Stimulated activated CD8-positive, alpha-beta memory T cell treated with anti-CD3 and anti-CD28 coated beads, Interleukin-2, amount 100 ng/mL, for 1 hour (primary cell): ENCODE measurements around the gene RITA1.

Experiments used
- DNase-seq, 2 donors: peaks; one replicate each; pipeline ENCODE4 v3.0.0-alpha.2; 2020; ENCODE audit warnings: low read depth in 2 of 2

Gene RITA1

DNA sequence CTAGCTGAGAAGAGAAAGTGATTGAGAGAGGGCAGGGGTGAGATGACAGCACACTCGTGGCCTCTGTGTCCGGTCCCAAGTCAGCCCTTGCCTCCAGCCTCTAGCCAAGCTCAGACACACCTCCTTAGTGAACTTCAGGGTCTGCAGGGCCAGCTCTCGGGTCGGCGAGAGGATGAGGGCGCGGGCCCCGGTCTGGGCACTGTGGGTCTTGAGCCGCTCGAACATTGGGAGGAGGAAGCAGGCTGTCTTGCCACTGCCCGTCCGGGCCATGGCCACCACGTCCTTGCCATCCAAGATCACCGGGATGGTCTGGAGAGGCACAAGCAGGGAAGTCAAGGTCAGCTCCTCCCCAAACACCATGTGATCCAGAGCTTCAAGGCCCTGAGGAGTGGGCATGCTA lies 6.5 kb upstream of the RITA1 start:
- DNase-seq: no peak

DNA sequence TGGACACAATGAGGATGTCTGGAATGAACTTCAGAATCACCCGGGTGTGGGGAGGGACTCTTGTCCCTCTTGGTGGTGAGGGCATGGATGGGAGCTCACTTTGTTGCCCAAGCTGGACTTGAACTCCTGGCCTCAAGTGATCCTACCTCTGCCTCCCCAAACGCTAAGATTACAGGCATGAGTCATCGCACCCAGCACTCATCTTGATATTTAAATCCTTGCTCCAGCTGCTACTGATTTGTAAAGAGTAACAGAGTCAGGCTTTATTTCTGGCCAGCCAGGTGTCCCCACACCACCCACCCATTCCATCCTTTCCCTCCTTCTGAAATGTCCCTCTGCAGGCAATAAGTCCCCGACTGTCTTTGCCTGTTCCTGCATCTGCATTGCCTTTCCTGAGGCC lies 5.2 kb upstream of the RITA1 start:
- DNase-seq: no peak

DNA sequence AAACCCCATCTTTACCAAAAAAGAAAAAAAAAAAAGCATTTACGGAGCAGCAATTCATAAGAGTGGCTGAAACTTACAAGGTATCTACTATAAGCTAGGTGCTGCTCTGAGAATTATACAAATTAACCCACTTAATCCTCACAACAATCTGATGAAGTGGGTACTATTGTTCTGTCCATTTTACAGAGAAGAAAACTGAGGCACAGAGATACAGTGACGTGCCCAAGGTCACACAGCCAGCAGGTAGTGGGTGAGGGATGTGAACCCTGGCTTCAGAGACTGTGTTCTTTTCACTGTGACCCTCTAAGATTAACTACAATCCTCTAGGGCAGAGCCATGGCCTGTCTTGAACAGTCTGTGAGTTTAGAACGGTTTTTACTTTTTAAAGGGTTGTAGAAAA lies 3.5 kb upstream of the RITA1 start:
- DNase-seq: no peak

DNA sequence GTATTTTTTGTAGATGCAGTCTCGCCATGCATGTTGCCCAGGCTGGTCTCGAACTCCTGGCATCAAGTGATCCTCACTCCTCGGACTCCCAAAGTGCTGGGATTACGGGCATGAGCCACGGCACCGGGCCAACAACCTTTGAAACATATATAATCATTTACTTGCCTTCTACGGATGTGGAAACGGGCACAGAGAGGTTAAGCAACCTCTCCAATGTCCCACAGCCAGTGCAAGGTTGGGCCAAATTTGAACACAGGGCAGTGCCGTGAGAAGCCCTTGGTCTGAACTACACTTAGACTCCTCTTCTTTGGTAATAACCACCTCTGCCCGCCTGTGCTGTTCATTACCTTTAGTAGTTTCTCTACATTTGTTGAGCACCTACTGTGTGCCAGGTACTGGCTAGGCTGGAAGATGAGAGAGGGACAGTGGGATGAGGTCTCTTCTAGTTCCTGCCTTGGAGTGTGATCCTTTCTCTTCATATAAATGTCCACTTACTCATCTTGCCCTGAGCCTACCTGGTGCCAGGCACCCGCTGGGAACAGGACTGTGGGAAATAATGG lies 2.4 kb upstream of the RITA1 start:
- DNase-seq: no peak

GRCh38 chr12:113184098-113184899 lies 1.2 kb upstream of the RITA1 start:
- no peak for DNase-seq

- peak; percentile 61 to 71 for DNase-seq
These were observed 681 bp upstream of the RITA1 start for GRCh38 chr12:113184900-113185179.

- no peak for DNase-seq
These were observed 478 bp downstream of the RITA1 start for GRCh38 chr12:113186033-113186365.

DNA sequence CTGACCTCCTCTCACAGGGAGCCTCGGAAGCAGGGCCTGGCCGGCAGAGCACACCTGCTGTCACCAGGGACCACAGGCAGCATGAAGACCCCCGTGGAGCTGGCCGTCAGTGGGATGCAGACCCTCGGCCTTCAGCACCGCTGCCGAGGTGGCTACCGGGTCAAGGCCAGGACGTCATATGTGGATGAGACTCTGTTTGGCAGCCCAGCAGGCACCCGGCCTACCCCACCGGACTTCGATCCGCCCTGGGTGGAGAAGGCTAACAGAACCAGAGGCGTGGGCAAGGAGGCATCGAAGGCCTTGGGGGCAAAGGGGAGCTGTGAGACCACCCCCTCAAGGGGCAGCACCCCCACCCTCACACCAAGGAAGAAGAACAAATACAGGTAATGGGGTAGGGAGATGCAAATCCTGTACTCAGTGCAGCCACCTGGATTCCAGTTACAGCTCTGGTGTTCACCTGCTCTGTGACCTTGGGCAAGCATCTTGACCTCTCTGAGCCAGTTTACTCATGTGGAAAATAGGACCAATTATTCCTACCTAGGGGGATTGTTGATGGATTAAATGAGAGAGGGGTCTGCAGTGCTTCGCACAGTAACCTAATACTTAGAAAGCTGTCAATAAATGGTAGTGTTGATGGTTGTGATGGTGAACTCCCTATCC lies 1.3 kb downstream of the RITA1 start:
- no peak for DNase-seq

DNA sequence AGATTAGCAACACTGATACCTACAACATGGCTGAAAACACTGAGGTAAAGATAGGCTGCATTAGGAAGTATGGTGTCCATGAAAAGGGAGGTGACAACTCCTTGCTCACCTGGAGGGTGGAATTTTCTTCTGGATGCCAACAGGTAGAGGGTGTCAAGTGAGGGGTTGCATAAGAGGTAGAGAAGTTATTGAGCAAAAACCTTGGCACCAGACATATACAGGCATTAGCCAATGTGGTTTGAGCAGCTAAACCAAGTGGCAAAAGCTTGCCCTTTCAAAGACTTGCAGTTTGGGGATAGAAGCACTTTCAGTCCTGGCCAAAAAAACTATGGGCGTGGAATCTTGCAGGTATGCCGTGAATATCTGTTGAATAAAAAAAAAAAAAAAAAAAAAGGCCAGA lies 3.8 kb downstream of the RITA1 start:
- DNase-seq: no peak

- DNase-seq: no peak
These were observed 5.2 kb downstream of the RITA1 start for GRCh38 chr12:113190761-113191160.

DNA sequence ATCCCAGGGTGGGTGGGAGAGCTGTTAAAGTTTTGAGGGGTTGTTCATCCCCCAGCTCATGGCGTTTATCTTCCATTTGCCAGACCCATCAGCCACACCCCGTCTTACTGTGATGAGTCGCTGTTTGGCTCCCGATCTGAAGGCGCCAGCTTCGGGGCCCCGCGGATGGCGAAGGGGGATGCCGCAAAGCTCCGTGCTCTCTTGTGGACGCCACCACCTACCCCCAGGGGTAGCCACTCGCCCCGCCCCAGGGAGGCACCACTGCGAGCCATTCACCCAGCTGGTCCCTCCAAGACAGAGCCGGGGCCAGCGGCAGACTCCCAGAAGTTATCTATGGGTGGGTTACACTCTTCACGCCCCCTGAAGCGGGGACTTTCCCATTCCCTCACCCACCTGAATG lies 5.7 kb downstream of the RITA1 start:
- no peak for DNase-seq

- DNase-seq: no peak
These were observed 9.5 kb downstream of the RITA1 start for GRCh38 chr12:113194971-113195391.

DNA sequence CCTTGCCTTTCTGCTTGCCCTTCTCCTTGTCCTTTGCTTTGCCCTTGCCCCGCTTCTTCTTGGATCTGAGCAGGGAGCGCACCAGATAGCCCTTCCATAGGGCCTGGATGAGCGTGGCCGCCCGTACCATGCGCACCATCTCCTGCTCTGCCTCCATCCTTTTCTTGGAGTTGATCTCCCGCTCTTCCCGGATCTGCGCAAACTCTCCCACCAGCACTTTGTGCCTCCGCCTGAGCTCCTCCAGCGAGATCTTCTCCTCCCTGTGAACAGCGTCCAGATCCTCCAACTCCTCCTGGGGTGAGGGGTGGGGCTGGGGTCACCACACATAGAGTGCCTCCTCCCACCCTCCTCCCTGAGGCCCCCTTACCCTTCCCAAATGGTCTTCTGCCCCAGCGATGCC lies 10.1 kb downstream of the RITA1 start:
- DNase-seq: no peak

DNA sequence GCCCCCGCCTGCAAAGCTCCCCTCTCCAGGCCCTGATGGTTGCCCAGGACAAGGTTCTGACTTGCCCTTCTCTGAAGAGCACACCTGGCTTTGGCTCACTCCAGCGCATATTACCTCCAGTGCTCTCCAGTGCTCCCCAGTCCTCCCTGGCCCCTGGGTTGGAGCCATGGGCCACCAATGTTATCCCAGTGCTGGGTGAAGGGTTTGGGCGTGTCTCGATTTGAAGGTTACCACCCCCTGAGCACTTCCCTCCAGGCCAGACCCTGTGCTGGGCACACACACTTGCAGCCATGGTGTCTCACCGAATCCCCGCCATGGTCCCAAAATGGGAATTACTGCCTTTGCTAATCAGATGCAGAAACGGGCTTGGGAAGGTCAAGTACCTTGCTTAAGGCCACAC lies 11.1 kb downstream of the RITA1 start:
- DNase-seq: no peak

DNA sequence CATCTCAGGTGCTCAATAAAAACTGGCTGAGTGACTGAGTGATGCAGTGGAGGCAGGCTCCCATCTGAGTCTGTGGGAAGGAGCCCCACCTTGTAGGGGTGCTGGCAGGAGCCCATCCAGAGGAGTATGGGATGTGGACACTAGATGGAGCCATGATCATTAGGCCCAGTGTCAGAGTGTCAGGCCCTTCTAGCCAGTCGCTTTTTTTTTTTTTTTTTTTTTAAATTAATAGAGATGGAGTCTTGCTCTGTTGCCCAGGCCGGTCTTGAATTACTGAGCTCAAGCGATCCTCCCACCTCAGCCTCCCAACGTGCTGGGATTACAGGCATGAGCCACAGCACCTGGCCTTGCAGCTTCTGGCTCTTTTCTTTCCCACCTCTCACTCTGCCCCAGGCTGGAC lies 11.5 kb downstream of the RITA1 start:
- DNase-seq: peak in 1 of 2 donors; percentile 20

GRCh38 chr12:113197518-113198077 lies 12.1 kb downstream of the RITA1 start:
- DNase-seq: no peak

DNA sequence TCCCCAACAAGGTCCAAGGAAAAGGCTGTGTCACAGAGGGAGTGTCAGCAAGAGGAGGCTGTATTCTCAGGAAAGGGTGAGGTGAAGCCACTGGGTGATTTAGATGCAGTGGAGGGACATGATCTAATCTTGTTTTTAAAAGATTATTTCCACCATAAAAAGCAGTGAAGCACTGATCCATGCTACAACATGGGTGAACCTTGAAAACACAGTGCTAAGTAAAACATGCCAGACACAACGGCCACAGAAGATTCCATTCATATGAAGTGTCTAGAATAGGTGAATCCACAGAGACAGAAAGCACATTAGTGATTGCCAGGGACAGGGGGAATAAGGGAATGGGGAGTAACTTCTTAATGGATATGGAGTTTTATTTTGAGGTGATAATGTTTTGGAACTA lies 12.8 kb downstream of the RITA1 start:
- no peak for DNase-seq

DNA sequence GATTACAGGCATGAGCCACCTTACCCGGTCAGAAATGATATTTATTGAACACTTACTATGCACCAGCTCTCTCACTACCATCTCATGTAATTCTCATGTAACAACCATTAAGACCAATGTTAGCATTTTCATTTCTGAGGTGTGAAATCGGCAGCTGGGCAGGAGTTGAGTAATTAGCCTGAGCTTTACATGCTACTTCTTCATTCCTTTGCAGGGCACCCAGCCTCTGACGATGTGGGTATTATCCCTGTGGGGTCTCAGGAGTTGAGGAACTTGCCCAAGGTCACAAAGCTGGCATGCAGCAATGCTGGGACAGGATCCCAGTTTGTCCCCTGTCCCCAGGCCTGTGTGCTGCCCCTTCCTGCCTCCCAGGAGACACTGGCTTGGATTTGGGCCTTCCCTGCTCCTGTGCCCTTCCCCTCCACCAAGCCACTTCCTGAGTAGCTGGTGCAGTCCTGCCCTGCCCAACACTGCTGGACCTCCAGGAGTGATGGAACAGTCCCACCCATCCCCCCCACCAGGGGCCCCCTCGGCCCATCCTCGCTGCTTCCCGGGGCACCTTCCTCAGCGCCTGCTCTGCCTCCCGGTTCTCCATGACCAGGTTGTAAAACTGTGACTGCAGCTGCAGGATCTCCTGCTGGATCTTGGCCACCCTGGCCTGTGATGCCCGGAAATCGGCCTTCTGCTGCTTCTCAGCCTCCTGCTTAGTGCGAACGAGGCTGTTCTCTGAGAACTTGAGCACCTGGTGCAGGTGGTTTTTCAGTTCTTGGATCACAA lies 14.7 kb downstream of the RITA1 start:
- no peak for DNase-seq

DNA sequence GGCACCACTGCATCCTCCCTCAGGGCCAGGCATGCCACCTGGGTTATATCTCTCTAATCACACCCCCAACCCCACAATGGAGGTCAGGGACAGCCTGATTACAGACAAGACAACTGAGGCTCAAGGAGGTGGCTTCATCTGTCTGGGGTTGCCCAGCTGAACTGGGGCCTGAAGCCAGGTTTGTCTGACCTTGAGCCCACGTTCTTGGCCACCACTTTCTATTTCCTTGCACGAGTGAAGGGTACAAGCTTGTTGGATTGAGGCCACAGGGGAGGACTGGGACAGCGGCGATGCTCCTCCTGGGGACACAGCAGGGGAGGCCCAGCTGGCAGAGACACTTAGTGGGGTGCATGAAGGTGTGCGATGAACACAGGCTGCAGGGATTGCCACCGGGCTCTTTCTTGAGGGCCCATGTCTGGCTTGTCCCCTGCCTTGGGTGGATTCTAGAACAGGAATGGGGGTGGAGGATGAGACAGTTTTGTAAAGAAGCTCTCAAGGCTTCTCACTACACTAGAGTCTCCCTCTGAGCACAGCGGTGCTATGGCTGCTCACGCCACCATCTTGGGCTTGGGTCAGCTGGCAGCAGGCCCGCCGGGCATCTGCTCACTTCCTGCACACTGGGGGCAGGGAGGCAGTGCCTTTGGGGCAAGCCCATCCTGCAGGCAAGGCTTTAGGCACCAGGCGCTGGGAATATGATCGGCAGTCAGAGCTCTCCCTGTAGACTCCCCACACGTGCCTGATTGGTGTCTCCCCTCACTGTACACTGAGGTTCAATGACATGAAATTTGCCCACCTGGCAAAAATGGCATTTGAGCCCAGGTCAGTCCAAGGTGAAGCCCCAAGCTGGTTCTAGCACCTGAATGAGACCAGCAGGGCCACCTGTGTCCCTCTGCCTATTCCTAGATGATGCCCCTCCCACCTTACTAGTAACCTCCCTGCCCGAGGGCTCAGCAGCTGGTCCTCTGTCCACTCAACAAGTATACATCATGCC lies 16.0 kb downstream of the RITA1 start:
- DNase-seq: no peak

- no peak for DNase-seq
These were observed 17.0 kb downstream of the RITA1 start for GRCh38 chr12:113202300-113203075.
